Stomach (tissue), 4 donors: ENCODE data around the gene ZCCHC7.

Experiments used
- CTCF ChIP-seq, 7 experiments: fragments of 450-650 bp in 4 of 7; fragments of 200-600 bp in 3 of 7; sonication (generic) in 3 of 7; IDR thresholded peaks; one replicate each; pipeline ENCODE4 v1.5.1; 2016 to 2019; ENCODE audit warnings: antibody characterized with exemption in 7 of 7, control low read depth in 2 of 7, mild to moderate bottlenecking in 1 of 7
- POLR2A ChIP-seq, 4 donors: fragments of 450-650 bp; IDR thresholded peaks; one replicate each; pipeline ENCODE4 v1.6.1; 2016; ENCODE audit warnings: antibody characterized with exemption in 4 of 4, control low read depth in 2 of 4, mild to moderate bottlenecking in 1 of 4, moderate library complexity in 1 of 4

GRCh38 chr9:37283730-37284325 lies 163.5 kb downstream of the ZCCHC7 start:
- no peak for TF ChIP-seq POLR2A (IDR thresholded peaks at IDR 0.05)
- no peak for TF ChIP-seq CTCF (IDR thresholded peaks at IDR 0.05)
